SK-N-MC (cell line): Measurements from ENCODE around the gene SLC5A10.

ENCODE experiments used
- EZH2 ChIP-seq: fragments of 200-600 bp; sonication (generic); IDR thresholded peaks from one replicate; pipeline ENCODE4 v1.6.1; 2017; ENCODE audit warnings: antibody characterized with exemption
- POLR2AphosphoS5 ChIP-seq: IDR thresholded peaks from 2 replicates; pipeline ENCODE4 v1.6.1; 2012; ENCODE audit warnings: mild to moderate bottlenecking, low read depth, low read length, borderline replicate concordance

- TF ChIP-seq EZH2 (no peak), POLR2AphosphoS5 (no peak)
Observed at GRCh38 chr17:18991531-18992315, 39.8 kb downstream of the SLC5A10 start.
